Skin epidermis (tissue), 12 donors: Measurements from ENCODE around the gene KCNMA1.

Source experiments
- H3K27ac ChIP-seq, 21 experiments: fragments of 200-600 bp; sonication (generic) in 11 of 21; one replicate each; pipeline ENCODE4 v1.5.0; 2020; ENCODE audit warnings: mild to moderate bottlenecking in 3 of 21, inconsistent platforms in 2 of 21, moderate library complexity in 2 of 21
- H3K4me3 ChIP-seq, 7 experiments: fragments of 200-600 bp; sonication (generic) in 2 of 7; one replicate each; pipeline ENCODE4 v1.5.0; 2020; ENCODE audit warnings: inconsistent platforms in 2 of 7, mild to moderate bottlenecking in 2 of 7, moderate library complexity in 1 of 7

KCNMA1 gene

DNA sequence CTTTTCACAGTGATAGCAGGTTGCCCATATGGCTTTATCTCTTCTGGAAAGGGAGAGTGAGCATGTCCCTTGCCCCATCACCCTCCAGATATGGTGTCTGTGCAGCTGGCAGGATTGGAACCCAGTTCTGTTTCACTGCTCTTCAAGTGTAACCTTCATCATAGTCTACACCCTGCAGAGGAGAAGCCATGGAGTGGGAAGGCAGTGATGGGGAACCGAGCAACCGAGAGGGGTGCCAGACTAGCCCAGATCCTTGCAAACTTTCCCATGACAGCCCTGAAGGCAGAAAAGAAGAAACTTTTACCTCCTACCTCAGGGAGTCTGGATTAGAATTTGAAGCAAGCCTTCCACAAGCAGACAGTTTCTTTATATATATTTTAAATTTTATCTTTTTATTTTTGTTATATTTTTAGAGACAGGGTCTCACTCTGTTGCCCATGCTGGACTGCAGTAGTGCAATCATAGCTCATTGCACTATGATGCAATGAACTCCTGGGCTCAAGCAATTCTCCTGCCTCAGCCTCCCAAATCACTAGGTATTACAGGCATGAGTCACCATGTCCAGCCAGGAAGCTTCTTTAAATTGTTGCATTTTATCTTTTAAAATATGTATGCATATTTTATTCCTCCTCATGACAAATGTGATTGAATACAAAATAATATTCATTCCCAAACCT lies 133.3 kb downstream of the KCNMA1 start:
- peak overlapping the region in 1 of 21 experiments; percentile 65 for H3K27ac ChIP-seq
- H3K4me3 ChIP-seq, result no peak overlapping the region

DNA sequence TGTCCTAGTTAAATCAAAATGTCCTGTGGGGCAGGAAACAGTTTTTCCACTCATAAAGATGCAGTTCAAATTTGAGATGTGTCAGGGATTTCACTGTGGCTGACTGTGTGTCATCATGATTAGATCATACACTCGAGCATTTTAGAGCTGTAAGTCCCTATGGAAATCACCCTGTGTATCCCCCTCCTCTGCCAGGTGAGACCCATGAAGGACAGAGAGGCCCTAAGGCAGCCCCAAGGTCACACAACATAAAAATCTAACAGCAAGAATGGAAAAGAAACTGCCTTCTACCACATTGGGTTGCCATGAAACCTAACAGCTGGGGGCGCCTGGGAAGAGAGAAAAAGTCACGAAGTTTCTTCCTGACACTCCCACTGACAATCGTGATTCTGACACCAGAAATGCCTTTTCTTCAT lies 135.8 kb downstream of the KCNMA1 start:
- peak overlapping the region in 1 of 21 experiments; percentile 25 for H3K27ac ChIP-seq
- no peak overlapping the region for H3K4me3 ChIP-seq

GRCh38 chr10:77501152-77501845 lies 136.3 kb downstream of the KCNMA1 start:
- Histone ChIP-seq H3K27ac (peak overlapping the region in 1 of 21 experiments; percentile 25), H3K4me3 (no peak overlapping the region)

- no peak overlapping the region for H3K4me3 ChIP-seq
- H3K27ac ChIP-seq, result no peak overlapping the region
Measured at GRCh38 chr10:77500754-77501151, 136.9 kb downstream of the KCNMA1 start.

DNA sequence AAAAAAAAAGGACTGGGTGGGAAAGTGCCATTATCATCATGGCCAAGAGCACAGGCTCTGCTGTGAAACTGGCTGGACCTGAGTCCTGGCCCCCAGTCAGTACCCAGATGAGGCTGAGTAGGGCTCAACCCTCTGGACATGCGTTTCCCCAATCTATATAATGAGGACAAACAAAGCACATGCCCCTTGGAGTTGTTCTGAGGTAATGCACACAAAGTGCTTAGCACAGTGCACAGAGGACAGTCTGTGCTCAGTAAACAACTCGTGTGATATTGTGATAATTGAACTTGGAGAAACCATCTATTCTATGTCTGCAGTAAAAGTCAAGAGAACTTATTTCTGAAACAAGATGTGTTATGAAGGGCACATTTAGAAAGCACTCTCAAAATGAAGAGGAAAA lies 138.8 kb downstream of the KCNMA1 start:
- H3K27ac ChIP-seq, result no peak overlapping the region
- H3K4me3 ChIP-seq, result no peak overlapping the region

DNA sequence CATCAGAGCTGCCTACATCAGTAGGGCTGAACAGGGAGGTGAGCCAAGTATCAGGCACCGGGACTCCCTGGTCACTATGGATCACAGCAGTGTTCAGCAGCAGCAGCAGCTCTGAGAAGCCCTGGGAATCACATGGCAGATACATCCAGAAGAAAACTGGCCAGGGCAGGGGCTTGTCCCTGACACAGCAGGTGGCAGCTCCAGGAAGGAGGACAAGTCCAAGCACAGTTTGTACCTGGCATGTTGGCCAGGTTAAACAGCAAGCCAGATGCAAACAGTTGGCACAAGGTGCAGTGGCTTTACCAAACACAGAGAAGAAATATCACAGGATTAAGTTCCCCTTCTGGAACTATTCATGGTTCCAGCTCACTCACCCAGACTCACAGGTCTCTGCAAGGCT lies 139.4 kb downstream of the KCNMA1 start:
- no peak overlapping the region for H3K27ac ChIP-seq

GRCh38 chr10:77497748-77498147 lies 139.9 kb downstream of the KCNMA1 start:
- Histone ChIP-seq H3K27ac (no peak overlapping the region), H3K4me3 (no peak overlapping the region)

More for the DNA sequence above, 139.4 kb downstream of the KCNMA1 start:
- H3K4me3 ChIP-seq, result no peak overlapping the region

GRCh38 chr10:77496941-77497420 lies 140.6 kb downstream of the KCNMA1 start:
- H3K27ac ChIP-seq, result no peak overlapping the region

DNA sequence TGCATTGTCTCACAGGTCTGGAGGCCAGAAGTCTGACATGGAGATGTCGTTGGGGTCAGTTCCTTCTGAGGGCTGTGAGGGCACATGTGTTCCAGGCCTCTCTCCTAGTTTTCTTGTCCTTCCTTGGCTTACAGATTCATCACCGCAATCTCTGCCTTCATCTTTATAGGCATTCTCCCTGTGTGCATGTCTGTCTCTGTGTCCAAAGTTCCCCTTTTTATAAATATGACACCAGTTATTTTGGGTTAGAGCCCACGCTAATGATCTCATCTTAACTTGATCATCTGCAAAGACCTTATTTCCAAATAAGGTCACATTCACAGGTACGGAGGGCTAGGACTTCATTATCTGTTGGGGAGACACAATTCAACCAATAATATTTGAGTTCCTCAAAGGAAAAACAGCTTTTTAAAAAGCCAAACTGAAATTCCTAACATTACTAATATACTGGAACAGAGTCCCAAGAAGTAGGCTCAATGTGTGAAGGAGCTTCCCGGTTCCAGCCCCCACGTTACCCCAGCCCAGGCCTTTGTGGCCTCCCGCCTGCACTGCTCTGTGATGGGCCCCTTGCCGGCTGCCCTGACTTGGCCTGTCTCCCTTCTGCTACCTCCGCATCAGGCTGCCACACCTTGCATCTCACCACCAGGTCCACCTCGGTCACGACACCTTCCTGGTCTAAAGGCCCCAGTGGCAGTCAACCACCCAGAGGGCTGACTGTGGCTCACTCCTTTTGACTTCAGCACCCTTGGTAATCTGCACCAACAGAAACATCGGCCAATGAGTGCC lies 142.7 kb downstream of the KCNMA1 start:
- Histone ChIP-seq H3K4me3 (no peak overlapping the region), H3K27ac (no peak overlapping the region)

More at GRCh38 chr10:77496941-77497420, 140.6 kb downstream of the KCNMA1 start:
- H3K4me3 ChIP-seq, result no peak overlapping the region

GRCh38 chr10:77494327-77494726 lies 143.3 kb downstream of the KCNMA1 start:
- no peak overlapping the region for H3K27ac ChIP-seq
- no peak overlapping the region for H3K4me3 ChIP-seq

DNA sequence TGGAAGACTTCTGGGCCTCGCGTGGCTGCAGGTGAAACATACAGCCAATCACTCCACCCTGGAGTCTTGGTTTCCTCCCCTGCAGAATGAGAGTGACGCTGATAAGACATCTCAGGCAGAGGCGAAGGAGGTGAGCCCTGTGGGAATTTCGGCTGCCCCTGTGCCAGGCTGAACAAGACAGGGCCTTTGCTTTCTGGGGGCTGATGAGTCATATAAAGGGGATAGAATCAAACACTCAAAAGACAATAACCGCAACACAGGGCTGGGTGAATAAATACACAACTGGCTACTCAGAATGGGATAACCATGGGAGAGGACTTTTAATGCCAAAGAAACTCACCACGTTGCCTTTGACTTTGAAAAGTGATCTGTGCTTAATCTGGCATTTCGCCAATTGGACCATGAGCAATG lies 143.8 kb downstream of the KCNMA1 start:
- Histone ChIP-seq H3K4me3 (no peak overlapping the region), H3K27ac (peak overlapping the region in 1 of 21 experiments; percentile 11)

- H3K4me3 ChIP-seq, result no peak overlapping the region
- no peak overlapping the region for H3K27ac ChIP-seq
Measured at GRCh38 chr10:77493239-77493806, 144.3 kb downstream of the KCNMA1 start.

- Histone ChIP-seq H3K4me3 (no peak overlapping the region), H3K27ac (no peak overlapping the region)
Measured at GRCh38 chr10:77492368-77492994, 145.1 kb downstream of the KCNMA1 start.

DNA sequence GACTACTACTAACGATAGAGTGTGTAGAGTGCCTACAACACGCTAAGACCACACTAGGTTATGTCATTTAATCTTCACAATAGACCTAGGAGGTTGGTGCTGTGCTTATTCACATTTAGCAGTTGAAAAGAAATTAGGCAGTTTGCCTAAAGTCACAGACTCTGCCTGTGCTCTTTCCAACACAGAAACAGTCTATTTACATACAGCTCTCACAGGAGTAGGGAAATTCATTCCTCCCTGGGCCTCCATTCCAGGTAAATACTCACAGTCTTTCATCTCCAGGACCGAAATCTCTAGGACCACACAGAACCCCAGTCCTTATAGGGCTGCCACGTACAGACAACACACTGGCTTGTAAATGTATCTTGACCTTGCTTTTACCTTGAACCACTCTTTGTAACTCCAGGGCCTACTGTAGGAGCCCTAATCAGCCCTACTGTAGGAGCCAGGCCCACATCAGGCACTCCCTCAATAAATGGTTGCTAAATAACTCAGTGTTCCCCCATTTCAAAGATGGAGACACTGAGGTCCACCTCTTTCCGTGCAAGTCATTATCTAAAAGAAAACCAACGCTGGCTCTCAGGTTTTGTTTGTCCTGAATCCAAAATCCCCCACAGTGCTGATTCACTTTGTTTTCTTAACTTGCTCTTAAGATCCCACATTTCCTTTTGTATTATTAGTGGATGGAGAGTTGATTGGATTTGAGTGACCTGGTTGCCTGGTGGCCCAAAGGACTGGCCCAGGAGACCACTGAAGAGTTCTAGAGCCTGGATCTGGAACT lies 146.9 kb downstream of the KCNMA1 start:
- H3K27ac ChIP-seq, result no peak overlapping the region
- H3K4me3 ChIP-seq, result no peak overlapping the region

GRCh38 chr10:77486517-77486916 lies 151.1 kb downstream of the KCNMA1 start:
- H3K4me3 ChIP-seq, result no peak overlapping the region
- H3K27ac ChIP-seq, result no peak overlapping the region

DNA sequence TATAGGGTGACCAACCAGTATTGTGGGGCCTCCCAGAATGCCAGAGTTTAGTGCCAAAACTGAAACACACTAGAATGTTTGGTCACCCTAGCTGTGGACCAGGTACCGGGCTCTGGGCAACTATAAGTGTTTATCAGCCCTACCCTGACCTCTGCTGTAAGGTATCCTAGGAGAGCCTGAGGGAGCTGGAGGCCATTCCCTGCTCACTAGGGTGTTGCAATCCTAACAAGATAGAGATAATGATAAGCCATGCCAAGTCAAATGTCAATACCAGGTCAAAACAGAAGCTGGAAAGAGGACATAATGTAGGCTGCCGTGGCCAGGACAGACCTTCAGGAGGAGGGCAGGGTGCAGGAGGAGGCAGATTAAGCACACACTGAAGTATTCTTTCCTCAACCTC lies 151.8 kb downstream of the KCNMA1 start:
- H3K4me3 ChIP-seq, result no peak overlapping the region
- no peak overlapping the region for H3K27ac ChIP-seq

- H3K27ac ChIP-seq, result no peak overlapping the region
- no peak overlapping the region for H3K4me3 ChIP-seq
Measured at GRCh38 chr10:77482072-77482471, 155.5 kb downstream of the KCNMA1 start.

DNA sequence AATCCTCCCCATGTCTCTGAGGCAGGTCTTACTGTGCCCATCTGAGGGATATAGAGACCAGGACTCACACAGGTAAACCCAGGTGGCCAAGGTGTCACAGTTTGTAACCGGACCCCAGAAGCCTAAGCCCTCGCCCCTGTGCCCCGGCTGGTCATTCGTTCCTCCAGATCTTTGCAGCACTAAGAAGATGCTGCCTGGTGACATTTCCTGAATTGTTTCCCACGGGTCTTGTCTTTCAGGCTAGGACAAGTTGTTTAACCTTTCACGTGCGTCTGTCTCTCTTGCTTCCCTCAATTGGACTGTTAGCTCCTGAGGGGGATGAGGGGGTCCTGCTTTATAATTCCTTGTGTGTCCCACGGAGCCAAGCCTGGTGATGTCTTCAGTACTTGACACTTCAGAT lies 158.0 kb downstream of the KCNMA1 start:
- Histone ChIP-seq H3K4me3 (no peak overlapping the region), H3K27ac (no peak overlapping the region)

DNA sequence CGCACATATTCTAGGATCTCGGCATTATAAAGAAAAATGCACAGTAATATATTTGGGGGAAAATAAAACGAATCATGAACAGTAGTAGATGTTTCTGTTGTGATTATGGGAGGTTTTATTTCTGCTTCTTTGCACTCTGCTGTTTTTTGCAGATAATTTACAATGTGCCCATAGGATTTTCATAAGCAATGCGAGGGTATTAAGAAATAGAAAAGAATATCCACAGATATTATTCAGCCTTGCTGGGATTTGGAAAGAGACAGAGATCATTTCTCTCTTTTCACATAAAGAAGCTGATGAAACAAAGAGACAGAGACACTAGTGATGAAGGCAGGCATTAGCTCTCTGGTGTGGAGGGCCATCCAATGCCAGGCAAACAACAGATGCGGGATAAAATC lies 158.6 kb downstream of the KCNMA1 start:
- H3K27ac ChIP-seq, result no peak overlapping the region
- no peak overlapping the region for H3K4me3 ChIP-seq
